ENCODE results near the gene DCHS2.
A peak's percentile ranks its signal among the peaks of the same experiment; 100 is the strongest.

The DCHS2 gene

GRCh38 chr4:154422152-154422551 lies 69.4 kb downstream of the DCHS2 start:
- TF ChIP-seq CTCF (IDR thresholded peaks at IDR 0.05; ENCODE audit: insufficient read depth, low read length, missing control alignments), result no peak
- H3K4me3 ChIP-seq (ENCODE audit: low read depth, low read length), result no peak overlapping the region
- DNase-seq (ENCODE audit: low read depth, low spot score), result no peak
- CTCF ChIA-PET, result no interaction called here
- POLR2A ChIA-PET, result no interaction called here

DNA sequence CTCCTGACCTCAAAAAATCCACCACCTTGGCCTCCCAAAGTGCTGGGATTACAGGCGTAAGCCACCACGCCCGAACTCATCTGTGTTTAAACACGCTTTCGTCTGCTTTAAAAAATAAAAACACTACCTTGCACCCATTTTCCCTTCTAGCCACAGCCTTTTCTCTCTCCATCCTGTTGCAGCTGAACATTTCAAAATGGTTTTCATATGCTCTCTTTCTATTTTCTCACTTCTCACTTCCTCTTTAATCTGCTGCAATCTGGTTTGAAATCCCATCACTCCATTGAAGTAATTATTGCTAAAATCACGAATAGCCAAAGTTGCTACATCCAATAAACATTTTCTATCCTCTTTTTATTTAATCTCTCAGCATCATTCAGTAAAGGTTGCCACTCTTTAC lies 70.0 kb downstream of the DCHS2 start:
- POLR2A ChIA-PET, result no interaction called here
- no peak for DNase-seq (ENCODE audit: low read depth, low spot score)
- no peak for TF ChIP-seq CTCF (IDR thresholded peaks at IDR 0.05; ENCODE audit: insufficient read depth, low read length, missing control alignments)
- CTCF ChIA-PET, result no interaction called here
- H3K4me3 ChIP-seq (ENCODE audit: low read depth, low read length), result no peak overlapping the region

DNA sequence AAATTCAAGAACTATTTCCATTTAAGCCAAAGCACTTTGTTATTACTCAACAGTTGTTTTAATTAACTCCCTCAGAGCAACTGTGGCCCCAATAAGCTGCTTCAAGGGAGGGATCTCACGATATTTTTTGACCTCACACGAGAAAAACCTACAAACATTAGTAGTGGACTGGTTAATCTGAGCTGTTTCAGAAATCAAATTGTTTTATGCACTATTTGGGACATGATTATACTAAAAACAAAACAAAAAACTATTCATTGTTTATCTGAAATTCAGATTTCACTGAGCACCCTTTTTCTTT lies 74.3 kb downstream of the DCHS2 start:
- CTCF ChIA-PET, result no interaction called here
- no peak overlapping the region for H3K4me3 ChIP-seq (ENCODE audit: low read depth, low read length)
- no peak for TF ChIP-seq CTCF (IDR thresholded peaks at IDR 0.05; ENCODE audit: insufficient read depth, low read length, missing control alignments)
- no peak for DNase-seq (ENCODE audit: low read depth, low spot score)
- POLR2A ChIA-PET, result no interaction called here

- ChIA-PET POLR2A (no interaction called here), CTCF (interaction anchor here (0.8 kb wide), 1 partner anchor 136 kb away, joined by 3 read pairs; no protein-coding TSS in a partner anchor)
- no peak for DNase-seq (ENCODE audit: low read depth, low spot score)
- peak overlapping the region; percentile 53 for H3K4me3 ChIP-seq (ENCODE audit: low read depth, low read length)
- TF ChIP-seq CTCF (IDR thresholded peaks at IDR 0.05; ENCODE audit: insufficient read depth, low read length, missing control alignments), result no peak
These were observed 75.4 kb downstream of the DCHS2 start for GRCh38 chr4:154416190-154416547.

DNA sequence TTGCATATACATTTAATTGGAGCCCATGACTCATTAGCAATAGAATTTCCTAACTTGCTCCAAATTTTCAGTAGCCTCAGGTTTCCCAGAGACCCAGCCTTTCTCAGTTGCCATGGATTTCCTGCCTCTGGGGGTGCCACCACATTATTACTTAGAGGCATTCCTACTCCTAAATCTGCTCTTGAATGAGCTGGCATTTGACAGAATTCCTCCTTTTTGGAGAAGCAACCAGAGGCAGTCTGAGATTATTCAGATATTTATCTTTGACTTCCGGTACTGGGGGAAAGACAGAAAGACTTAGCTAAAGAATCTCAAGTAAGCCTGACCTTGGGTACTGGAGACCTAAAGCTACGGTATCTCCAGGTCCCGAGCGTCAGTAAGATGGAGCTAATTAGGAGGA lies 76.3 kb downstream of the DCHS2 start:
- POLR2A ChIA-PET, result no interaction called here
- H3K4me3 ChIP-seq (ENCODE audit: low read depth, low read length), result no peak overlapping the region
- no peak for DNase-seq (ENCODE audit: low read depth, low spot score)
- CTCF ChIA-PET, result no interaction called here
- TF ChIP-seq CTCF (IDR thresholded peaks at IDR 0.05; ENCODE audit: insufficient read depth, low read length, missing control alignments), result no peak

DNA sequence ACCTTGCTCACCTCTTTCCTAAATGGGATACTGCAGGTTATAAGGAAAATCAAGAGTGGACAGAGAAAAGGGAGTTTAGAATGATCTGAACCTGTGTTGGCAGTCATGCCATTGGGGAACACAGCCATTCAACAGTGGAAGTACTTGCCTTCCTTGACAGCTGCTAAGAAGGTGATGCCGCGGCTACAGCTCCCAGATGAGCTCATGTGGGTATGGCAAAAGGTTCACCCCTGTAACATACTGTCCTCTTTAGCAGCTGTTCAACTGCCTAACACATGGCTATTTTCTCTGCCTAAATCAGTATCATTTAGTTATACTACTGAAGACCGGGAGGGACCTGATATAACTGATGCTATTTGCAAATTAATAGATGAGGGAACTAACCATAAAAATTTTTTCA lies 76.8 kb downstream of the DCHS2 start:
- TF ChIP-seq CTCF (IDR thresholded peaks at IDR 0.05; ENCODE audit: insufficient read depth, low read length, missing control alignments), result no peak
- no peak for DNase-seq (ENCODE audit: low read depth, low spot score)
- H3K4me3 ChIP-seq (ENCODE audit: low read depth, low read length), result no peak overlapping the region
- POLR2A ChIA-PET, result no interaction called here
- CTCF ChIA-PET, result no interaction called here

DNA sequence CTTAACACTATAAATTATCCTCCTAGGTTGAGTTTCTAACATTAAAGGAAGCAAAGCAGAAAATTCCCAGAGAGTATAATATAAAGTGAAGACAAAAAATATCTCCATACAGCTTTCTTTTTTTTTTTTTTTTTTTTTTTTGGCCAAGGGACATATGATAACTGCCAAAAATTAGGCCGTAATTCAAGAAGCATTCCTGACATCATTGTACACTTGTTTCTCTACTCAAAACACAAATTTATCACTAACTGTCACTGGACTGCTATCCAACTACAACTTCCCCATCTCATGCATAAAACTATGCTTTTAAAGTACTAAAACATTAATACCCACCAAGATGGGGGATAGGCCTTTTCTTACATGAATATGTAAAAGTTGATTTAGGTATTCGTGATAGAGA lies 77.2 kb downstream of the DCHS2 start:
- CTCF ChIA-PET, result no interaction called here

More for the DNA sequence above, 77.2 kb downstream of the DCHS2 start:
- no peak for TF ChIP-seq CTCF (IDR thresholded peaks at IDR 0.05; ENCODE audit: insufficient read depth, low read length, missing control alignments)
- DNase-seq (ENCODE audit: low read depth, low spot score), result no peak
- POLR2A ChIA-PET, result no interaction called here
- H3K4me3 ChIP-seq (ENCODE audit: low read depth, low read length), result no peak overlapping the region
